Hematopoietic multipotent progenitor cell (in vitro differentiated cells): ENCODE data around the gene GJC2. TPM values are rescaled to one million over a fixed set of nuclear protein-coding genes. Genes with fewer than 3 reads are reported as not detected.

ENCODE experiments used
- DNase-seq, 3 donors: peaks; one replicate each; pipeline ENCODE4 v3.0.0-alpha.2; 2011 to 2015; ENCODE audit warnings: low read depth in 2 of 3, low spot score in 2 of 3
- total RNA-seq: library from RNA; depleted of rRNA; stranded (reverse); fragments of >200 nt; gene quantifications from one replicate; pipeline ENCODE4 v1.2.3, GENCODE V29; 2012

Gene GJC2
- total RNA-seq, 1 donor, result 12.7 TPM

DNA sequence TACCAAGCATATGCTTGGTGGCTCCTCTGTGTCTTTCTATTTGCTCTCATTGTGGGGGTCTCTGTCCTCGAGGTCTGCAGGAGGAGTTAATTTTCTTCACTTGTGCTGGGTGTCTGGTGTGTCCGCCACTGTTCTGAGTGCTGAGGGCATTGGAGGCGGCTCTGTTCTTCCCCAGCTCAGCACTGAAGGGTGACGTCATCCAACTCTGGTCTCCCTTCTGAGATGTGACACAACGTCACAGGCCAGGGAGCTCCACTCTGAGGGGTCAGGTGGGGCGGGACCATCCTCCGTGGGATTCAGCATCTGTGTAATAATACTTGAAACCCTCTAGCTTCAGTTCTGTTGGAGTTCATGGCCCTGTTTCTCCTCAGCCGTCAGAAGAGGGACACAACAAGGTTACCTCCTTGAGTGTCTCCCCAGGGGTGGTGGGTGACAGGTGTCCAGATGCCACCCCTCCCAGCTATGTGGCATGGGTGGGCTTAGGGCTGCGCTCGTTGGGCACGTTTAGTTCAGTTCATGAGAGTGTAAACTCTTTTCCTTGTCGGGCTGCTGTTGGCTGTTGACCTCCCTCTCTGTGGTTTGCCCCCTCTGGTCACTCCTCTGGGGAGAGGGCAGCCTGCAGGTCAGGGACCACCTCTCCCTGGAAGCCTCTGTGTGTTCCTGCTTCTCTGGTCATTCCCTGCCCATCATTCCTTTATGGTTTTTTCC lies 19.0 kb downstream of the GJC2 start:
- no peak for DNase-seq

DNA sequence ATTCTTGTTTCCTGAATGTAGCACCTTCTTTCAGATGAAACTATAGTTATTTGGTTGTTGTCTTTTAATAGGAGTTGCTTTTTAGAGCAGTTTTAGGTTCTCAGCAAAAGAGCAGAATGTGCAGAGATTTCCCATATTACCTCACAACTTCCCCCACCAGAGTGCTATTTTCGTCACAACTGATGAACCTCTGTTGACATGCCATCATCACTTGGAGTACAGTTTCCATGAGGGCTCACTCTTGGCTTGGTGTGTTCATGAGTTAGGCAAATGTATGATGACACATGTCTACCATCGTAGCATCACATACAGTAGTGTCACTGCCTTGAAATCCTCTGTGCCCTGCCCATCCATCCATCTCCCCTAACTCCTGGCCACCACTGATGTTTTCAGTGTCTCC lies 19.6 kb downstream of the GJC2 start:
- no peak for DNase-seq

DNA sequence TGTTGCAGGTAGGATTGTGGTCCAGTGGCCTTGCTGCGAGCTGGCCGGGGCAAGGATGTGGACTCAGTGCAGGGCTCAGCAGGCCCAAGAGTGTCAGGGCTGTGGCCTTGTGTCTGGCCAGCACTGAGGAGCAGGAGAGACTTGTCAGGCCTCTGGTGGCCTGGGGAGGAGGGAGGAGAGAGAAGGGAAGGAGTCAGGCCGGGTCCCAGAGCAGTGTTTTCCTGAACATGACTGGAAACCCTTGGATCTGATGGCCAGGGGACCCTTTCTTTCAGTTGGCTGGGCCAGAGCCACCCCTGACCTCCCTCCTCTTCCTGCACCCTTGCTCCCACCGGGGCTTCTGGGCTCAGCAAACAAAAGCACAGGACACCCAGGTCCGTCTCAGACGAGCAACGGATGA lies 20.9 kb downstream of the GJC2 start:
- no peak for DNase-seq

DNA sequence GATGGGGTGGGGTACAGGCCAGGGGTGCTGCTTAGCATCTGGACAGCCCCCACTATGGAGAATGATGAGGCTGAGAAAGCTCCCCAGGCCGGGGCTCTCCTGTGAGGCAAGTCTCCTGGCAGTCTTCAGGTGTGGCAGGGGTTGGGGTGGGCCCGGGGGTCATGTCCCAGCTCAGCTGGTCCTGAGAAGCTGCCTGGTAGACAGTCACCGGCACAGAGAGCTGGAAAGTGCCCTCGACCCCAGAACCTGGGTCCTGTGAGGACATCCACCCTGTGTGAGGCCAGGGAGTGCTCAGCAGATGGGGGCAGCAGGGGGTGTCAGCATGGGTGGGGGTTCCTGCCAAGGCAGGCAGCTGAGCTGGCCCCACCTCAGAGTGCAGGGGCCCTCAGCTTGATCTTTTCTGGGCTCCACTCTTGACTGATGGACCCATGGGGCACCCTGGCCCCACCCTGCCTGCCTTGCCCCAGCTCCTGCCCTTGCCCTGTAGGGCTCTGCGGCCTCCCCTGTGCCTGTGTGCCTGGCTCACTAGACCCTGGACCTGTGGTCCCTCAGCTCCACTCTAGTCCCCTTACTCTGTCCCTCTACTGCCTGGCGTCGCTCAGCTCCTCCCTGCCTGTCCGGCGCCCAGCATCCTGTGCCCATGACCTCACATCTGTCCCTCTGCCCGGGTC lies 21.6 kb downstream of the GJC2 start:
- no peak for DNase-seq

DNA sequence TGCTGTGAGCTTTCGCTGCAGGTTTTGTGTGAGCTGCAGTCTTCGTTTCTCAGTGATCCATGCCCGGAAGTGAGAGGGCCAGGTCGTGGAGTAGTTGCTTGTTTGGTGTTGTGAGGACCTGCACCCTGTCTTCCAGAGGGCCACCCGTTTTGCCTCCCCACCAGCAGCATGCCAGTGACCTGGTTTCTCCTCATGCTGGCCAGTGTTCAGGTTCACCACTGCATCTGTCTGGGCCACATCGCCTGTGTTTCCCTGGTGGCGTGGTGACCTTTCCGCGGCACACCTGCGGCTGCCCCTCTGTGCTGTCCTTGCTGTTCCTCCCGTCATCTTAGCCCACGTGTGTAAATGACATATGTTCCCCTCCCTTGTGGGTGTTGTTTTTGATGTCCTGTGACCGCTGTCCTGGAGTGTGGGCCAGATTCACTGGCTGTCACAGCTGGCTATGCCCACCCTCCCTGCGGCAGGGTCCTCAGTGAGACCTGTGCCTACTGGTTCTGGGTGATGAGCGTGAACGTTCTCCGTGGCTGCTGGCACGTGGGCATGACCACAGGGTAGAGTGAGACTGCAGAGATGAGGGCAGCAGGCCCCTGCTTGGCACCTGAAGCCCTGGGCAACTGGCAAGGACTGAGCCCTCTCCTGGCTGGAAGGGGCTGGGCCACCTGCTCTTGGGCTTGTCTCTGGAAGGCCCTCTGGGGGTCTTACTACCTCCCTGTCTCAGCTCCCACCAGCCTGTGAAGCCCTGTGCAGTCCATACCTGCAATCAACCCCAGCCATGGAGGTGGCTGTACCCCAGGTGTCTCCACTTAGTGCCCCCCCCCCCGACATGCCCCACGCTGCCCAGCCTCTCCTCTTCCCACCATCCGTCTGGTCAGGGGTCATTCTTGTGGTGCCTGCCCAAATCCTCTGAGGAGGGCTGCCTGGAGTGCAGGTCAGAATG lies 23.1 kb downstream of the GJC2 start:
- DNase-seq, result no peak

DNA sequence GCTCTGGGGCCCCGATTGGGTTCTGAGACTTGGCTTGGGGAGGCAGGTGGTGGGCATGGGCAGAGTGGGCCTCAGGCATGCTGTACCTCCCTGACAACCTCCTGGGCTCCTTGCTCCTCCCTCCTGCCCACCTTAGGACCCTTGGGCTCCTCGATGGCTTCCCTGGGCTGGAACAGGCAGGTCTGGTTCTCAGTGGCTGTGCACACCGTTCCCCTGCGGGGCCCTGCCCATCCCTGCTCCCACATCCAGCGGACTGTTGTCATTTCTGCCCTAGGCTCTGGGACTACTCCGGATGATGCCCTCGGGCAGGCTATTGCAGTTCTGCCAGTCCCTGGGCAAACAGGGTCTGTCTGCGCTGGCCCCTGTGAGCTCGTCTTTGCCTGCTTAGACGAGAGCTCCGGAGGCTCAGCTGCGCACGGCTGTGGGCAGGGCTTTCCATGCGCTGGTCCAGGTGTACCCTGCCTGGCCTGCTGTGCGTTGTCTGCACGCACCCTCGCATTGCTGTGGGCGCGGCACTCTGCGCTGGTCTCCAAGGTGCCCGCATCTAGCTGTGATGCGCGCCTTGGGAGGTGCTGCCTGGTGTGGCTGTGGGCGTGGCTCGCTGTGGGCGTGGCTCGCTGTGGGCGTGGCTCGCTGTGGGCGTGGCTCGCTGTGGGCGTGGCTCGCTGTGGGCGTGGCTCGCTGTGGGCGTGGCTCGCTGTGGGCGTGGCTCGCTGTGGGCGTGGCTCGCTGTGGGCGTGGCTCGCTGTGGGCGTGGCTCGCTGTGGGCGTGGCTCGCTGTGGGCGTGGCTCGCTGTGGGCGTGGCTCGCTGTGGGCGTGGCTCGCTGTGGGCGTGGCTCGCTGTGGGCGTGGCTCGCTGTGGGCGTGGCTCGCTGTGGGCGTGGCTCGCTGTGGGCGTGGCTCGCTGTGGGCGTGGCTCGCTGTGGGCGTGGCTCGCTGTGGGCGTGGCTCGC lies 24.1 kb downstream of the GJC2 start:
- DNase-seq, result peak in 1 of 3 donors; percentile 23

DNA sequence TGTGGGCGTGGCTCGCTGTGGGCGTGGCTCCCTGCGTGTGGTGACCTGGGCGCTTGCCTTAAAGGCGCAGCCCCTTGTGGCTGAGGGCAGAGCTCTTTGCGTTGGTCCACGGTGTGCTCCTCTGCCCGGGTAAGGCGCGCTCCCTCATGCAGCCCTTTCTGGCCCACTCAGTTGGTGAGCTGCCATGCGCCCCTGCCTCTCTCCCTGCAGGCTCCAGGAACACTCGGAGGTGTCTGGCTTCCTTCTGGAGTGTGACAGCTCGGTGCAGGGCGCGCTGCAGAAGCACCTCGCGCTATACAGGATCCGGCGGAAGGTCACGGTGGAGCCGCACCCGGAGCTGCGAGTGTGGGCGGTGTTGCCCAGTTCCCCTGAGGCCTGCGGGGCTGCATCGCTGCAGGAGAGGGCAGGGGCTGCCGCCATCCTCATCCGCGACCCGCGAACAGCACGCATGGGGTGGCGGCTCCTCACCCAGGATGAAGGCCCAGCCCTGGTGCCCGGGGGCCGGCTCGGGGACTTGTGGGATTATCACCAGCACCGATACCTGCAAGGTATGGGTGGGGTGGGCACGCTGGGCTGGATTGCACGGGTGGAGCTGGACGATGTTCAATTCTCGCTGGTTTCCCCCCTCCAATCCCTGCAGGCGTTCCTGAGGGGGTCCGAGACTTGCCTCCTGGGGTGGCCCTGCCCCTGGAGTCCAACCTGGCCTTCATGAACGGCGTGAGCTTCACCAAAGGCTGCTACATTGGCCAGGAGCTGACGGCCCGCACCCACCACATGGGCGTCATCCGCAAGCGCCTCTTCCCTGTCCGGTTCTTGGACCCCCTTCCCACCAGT lies 25.0 kb downstream of the GJC2 start:
- peak in 1 of 3 donors; percentile 32 for DNase-seq

DNA sequence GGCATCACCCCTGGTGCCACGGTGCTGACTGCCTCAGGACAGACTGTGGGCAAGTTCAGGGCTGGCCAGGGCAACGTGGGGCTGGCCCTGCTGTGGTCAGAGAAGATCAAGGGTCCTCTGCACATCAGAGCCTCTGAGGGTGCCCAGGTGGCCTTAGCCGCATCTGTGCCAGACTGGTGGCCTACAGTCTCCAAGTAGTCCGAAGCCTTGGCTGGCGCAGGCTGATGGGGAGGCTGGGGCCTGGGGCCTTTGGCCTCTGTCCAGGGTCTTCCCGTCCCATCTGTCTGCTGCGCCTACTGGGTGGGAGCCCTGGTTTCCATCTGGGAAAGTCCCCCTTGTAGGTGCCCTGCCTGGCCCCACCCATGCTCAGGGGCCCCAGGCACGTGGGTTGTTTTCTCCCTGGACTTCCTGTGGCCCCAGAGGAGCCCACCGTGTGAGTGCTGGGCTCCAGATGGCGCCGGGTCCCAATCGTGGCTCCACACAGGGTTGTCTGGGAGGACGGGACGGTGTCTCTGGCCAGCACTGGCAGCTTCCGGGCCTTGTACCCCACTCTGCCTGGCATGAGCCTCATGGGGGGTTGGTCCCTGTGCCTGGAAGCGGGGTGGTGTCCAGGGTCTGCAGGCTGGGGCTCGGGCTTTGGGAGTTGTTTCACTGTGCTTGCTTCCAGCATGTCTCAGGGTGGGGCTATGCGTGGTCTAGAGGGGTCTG lies 25.7 kb downstream of the GJC2 start:
- DNase-seq, result no peak

DNA sequence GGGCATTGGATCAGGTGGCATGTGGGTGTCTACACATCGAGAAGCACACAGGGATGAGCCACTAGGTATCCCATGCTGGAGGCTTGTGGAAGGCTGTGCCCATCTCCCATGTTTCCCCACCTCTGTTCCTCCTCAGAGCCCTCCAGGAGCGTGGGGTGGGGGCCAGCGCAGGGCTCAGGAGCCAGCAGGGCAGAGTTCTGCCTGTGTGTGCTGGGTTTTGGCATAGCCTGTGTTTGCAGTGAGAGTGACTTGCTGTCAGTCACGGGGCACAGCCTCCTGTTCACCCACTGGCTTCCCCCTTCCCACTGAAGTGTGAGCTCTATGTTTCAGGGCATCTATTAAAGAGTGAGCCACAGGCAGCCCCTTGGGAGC lies 26.3 kb downstream of the GJC2 start:
- DNase-seq, result no peak

DNA sequence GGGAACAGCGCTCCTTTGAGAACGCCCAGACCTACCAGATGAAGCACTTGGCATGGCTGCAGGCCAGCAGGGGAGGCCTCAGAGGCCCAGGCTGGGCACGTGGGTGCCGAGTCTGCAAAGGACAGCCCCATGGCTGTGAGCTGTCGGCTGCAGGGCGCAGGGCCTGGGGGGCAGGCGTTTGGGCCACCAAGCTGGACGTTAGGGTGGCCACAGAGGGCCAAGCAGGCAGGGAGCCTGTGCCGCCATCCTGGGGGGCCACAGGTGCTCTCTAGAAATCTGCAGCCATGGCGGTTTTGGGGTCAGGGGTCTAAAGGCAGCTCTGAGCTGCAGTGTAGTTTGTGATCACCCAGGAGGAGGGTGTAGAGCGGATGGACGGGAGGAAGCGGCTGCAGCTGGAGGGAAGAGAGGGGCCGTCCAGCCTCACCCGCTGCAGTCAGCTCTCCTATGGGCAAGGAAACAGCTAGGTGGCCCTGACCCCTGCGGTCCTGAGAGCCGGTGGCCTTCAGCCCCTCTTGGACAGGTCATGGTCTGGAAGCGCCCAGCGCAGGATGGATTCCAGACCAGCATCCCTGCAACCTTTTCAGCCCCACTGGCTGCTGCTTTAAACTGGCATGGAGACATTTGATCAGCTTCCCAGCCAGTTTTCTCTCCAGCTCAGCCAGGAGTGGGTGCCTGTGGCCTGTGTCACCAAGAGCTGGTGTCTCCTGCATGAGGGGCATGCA lies 26.9 kb downstream of the GJC2 start:
- no peak for DNase-seq

DNA sequence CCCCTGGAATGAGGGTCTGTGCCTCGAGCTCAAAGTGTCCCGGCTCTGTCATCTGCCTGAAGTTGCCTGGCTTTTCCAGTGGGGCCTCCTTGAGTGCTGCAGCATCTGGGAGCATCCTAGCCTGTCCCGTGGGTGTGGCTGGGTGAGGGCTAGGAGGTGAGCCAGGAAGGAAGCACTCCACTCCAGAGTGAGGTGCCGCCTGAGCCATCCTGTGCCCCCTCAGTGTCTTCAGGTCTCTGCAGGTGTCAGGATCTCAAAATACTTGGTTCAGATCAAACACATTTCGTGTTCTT lies 27.4 kb downstream of the GJC2 start:
- no peak for DNase-seq

DNA sequence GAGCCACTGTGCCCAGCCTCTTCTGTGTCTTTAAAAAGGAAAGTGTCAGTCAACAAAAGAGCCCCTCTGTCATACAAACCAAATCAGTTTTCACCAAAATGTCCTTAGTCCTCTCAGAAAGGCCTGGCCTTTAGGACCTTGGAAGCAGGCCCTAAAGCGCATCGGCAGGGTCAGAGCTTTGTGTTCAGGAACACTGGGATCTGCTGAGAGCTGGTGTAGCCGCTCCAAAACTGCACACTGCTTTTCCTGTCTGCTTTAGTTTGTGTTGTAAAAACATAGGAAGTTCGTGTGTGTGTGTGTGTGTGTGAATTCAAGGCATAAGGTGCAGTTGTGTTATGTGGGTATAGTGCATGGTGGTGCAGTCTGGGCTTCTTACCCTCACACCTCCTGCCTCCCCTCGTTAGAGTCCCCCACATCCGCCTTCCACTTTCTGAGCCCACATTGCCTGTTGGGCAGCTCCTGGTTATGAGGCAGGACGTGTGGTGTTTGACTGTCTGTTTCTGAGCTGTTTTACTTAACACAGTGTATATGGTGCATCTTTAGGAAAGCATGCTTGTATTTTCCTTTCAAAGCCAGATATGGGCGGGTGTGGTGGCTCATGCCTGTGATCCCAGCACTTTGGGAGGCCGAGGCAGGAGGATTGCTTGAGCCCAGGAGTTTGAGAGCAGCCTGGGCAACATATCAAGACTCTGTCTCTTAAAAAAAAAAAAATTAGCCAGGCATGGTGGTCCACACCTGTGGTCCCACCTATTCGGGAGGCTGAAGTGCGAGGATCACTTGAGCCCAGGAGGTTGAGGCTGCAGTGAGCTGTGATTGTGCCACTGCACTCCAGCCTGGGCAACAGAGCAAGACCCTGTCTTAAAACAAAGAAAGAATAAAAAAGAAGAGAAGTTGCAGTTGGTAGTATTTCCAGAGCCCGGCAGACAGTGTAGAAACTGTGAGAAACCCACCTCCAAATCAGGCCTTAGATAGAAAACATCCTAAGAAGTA lies 28.3 kb downstream of the GJC2 start:
- peak in 1 of 3 donors; percentile 22 for DNase-seq

DNA sequence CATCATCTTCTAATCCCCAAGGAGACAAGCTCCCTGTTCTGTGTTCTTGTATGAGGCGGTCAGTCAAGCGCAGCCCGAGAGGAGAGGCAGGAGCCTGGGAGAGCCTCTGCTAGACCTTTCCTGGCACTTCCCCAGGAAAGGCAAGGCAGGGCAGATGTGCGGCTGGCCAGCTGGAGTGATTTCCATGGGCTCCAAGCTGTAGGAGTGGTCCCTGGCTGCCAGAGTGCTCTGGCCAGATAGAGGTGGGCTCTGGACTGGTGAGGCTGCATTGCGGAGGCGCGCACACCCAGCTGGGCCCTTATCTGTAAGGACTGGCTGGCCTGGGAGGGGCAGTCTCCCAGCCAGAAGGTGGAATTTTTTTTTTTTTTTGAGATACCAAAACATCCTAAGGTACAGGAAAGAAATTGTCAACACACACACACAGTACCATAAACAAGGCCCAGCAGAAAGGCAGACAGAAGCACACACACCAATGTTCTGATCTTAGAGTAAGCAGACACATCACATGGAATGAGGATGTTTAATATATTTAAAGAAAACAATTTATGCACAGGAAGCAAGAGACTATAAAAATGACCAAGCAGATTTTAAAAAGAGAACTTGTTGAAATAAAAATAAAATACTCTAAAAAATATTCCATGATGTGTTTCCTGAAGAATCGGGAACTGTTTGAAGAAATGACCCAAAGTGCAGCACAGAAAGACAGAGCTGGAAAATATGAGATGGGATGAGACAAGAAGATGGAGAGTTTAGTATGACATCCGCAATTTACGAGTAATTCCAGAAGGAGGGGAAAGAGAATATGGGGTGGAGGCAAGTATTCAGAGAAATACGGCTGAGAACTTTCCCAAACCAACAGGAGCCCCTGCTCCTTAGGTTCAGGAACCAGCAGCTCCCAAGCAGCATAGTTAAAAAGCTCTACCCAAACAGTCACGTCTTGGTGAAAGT lies 29.3 kb downstream of the GJC2 start:
- peak in 1 of 3 donors; percentile 54 for DNase-seq

DNA sequence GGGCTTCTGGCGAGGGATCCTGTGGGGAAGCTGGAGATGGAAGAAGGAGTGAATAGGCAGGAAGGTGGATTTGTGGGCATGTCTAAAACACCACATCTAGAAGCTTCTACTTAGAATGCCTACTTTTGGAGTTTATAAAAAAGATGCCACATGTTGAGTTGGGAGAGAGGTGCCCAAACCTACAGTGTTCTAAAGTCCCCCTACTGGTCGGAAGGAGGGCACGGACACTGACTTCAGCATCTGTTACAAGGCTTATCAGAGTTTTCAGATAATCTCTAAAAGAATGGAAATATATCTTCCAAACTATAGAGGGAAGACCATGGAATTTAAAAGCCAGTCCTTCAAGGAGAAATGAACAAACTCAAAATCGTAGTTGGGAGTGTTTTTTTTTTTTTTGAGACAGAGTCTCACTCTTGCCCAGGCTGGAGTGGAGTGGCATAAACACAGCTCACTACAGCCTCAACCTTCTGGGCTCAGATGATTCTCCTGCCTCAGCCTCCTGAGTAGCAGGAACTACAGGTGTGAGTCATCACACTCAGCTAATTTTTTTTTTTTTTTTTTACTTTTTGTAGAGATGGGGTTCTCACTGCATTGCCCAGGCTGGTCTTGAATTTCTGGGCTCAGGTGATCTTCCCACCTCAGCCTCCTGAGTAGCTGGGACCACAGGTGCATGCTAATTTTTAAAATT lies 30.7 kb downstream of the GJC2 start:
- DNase-seq, result peak in 1 of 3 donors; percentile 46

DNA sequence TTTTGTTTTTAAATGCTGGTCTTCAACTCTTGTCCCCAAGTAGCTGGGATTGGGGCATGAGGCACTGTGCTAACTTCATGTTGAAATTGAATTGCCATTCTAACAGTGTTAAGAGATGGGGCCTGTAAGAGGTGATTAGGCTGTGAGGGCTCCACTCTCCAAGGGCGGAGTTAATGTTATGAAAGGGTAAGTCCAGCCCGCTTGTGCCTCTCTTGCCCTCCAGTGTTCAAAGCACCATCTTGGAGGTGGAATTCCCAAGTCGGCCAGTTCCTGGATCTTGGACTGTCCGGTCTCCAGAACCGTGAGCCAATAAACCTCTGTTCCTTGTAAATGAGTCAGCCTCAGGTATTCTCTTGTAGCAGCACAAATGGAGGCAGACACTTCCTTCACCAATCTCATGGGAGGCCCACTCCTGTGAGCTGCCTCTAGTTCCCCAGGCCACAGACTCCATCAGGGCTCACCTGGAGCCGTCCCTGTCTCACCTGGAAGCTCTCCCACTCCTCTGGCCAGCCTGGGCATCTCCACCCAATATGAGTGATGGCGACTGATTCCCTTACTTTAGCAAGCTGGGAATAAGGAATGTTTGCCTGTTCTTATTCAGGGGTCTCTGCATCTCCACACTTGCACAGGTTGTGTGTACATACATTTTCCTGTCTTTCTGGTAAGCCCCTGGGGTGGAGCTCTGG lies 31.4 kb downstream of the GJC2 start:
- no peak for DNase-seq
